Neuron (in vitro differentiated cells): ENCODE measurements around the gene SEMA3A.
"Not testable (repeated sequence)": the region's sequence is repeated elsewhere in the genome, so short reads cannot be mapped to it uniquely, and the experiment has no call there.

ENCODE experiments used
- H2AFZ ChIP-seq: one replicate; pipeline ENCODE4 v1.6.1; 2013; ENCODE audit warnings: low read depth, mild to moderate bottlenecking, inconsistent platforms, low read length, moderate library complexity
- H3K27me3 ChIP-seq: one replicate; pipeline ENCODE4 v1.6.1; 2013; ENCODE audit warnings: low read length; ENCODE audit not compliant: insufficient read depth
- H3K36me3 ChIP-seq: one replicate; pipeline ENCODE4 v1.6.1; 2013; ENCODE audit warnings: low read length; ENCODE audit not compliant: insufficient read depth
- H3K4me1 ChIP-seq: one replicate; pipeline ENCODE4 v1.6.1; 2013; ENCODE audit warnings: low read length; ENCODE audit not compliant: insufficient read depth
- H3K4me3 ChIP-seq: 2 replicates; pipeline ENCODE4 v1.5.1; 2013; ENCODE audit warnings: mild to moderate bottlenecking, low read length, moderate library complexity
- H3K9me3 ChIP-seq: one replicate; pipeline ENCODE4 v1.6.1; 2013; ENCODE audit warnings: low read length

Gene SEMA3A

DNA sequence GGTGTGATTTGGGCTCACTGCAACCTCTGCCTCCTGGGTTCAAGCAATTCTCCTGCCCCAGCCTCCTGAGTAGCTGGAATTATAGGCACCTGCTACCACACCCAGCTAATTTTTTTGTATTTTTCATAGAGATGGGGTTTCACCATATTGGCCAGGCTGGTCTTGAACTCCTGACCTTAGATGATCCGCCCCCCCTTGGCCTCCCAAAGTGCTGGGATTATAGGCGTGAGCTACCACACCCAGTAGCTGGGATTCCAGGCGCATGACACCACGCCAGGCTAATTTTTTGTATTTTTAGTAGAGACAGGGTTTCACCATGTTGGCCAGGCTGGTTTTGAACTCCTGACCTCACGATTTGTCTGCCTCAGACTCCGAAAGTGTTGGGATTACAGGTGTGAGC lies 20.2 kb upstream of the SEMA3A start:
- H2AFZ ChIP-seq, H3K36me3 ChIP-seq, H3K9me3 ChIP-seq, H3K27me3 ChIP-seq, H3K4me3 ChIP-seq: not testable (repeated sequence)
- peaks cover 13% of the 10 kb centered on the region for H3K4me1 ChIP-seq

DNA sequence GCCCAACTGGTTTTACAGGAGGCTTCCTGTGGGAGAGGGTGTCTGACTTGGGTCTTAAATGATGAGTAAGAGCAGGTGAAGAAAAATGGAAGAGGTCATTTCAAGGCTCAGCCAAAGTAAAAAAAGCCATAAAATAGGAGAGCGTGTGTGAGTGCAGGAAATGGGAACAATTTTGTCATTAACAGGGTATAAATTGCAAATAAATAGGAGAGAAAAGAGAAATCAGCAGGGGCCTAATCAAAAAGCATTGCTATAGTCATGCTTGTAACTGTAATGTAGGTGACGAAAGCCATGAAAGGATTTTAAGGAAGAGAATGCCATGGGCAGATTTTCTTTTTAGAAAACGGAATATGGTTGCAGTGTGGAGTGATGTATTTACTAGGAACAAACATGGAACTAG lies 15.7 kb upstream of the SEMA3A start:
- Histone ChIP-seq H3K36me3 (no peaks in the 10 kb centered on the region), H3K9me3 (no peaks in the 10 kb centered on the region), H3K27me3 (no peaks in the 10 kb centered on the region), H3K4me1 (peaks cover 14% of the 10 kb centered on the region), H3K4me3 (no peak overlapping the region), H2AFZ (no peak overlapping the region)

DNA sequence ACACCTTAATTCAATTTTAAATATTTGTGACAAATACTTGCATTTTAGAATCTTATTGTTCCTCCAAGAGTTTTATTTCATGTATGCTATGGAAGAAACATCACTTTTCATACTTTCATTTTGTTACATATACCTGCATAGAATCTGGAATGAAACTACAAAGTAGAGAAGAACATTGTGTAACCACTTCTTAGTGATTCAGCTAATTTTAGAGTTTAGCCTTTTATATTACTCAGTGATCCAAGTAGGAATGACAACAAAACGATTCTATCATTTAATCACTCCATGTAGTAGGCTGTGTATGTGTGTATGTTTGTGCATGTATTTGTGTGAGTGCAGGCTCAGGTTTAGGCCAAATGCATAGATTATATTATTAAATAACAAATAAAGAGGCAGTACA lies 14.4 kb upstream of the SEMA3A start:
- Histone ChIP-seq H3K27me3 (no peaks in the 10 kb centered on the region), H3K4me1 (peaks cover 14% of the 10 kb centered on the region), H3K4me3 (no peak overlapping the region), H3K9me3 (no peaks in the 10 kb centered on the region), H3K36me3 (no peaks in the 10 kb centered on the region), H2AFZ (no peak overlapping the region)

DNA sequence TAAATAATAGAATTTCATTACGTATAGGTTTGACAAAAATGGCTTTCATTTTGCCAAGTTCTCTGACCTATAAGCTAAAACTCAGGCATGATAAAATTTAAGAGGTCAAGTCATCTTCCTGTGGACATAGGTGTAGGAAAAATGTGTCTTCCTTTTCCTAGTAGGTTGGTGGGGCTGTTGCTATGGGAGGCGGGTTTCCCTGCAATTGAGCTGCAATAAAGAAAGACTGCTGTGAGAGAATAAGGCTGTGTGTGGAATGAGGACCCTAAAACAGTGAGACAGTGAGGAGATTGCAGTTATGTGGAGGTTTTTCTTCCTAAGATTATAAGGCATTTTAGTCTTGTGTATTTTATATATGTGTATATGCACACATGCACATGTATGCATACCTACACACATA lies 13.0 kb upstream of the SEMA3A start:
- Histone ChIP-seq H3K36me3 (no peaks in the 10 kb centered on the region), H3K9me3 (no peaks in the 10 kb centered on the region), H3K4me3 (no peak overlapping the region), H2AFZ (peak overlapping the region; percentile 68), H3K4me1 (peaks cover 14% of the 10 kb centered on the region), H3K27me3 (no peaks in the 10 kb centered on the region)

DNA sequence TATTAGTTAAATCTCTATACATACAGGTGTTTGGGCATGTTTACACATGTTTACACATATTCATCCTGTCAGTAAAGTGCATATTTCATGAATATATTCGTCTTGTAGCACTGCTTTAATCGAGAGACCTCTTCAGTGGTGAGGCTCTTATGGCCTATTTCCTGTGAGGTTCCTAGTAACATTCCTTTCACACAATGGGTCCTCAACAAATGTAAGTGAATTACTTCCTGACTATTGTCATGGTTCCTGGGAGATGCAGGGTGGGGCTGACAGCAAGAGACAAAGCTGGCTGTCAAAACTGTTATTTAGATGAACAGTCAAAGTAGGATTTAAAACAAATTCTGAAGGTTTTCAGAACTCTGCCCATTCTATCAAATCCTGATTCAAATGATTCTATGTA lies 12.4 kb upstream of the SEMA3A start:
- H3K27me3 ChIP-seq: no peaks in the 10 kb centered on the region
- H3K4me1 ChIP-seq: peaks cover 14% of the 10 kb centered on the region
- H3K9me3 ChIP-seq: no peaks in the 10 kb centered on the region

DNA sequence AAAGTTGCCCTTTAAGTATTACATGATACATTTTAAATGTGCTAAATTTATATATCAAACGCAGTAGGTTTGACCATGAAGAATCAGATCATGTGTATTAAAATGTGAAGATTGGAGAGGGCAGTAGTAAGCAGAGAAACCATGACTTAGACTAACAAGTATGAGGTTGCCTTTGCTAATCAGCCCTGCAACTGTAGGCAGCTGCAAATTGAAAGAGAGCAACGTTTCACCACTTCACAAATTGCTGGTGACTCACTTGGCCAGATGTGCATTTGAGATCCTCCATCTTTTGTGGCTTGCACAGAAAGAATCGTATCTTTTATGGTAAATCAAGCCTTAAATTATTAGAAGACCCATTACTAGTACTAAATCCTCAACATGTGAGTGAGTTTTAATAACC lies 10.1 kb upstream of the SEMA3A start:
- H3K27me3 ChIP-seq: no peaks in the 10 kb centered on the region
- no peaks in the 10 kb centered on the region for H3K9me3 ChIP-seq
- no peak overlapping the region for H2AFZ ChIP-seq
- peaks cover 38% of the 10 kb centered on the region for H3K4me1 ChIP-seq
- H3K4me3 ChIP-seq: no peak overlapping the region
- no peaks in the 10 kb centered on the region for H3K36me3 ChIP-seq

More for the DNA sequence above, 12.4 kb upstream of the SEMA3A start:
- Histone ChIP-seq H3K36me3 (no peaks in the 10 kb centered on the region), H3K4me3 (no peak overlapping the region), H2AFZ (peak overlapping the region; percentile 68)

DNA sequence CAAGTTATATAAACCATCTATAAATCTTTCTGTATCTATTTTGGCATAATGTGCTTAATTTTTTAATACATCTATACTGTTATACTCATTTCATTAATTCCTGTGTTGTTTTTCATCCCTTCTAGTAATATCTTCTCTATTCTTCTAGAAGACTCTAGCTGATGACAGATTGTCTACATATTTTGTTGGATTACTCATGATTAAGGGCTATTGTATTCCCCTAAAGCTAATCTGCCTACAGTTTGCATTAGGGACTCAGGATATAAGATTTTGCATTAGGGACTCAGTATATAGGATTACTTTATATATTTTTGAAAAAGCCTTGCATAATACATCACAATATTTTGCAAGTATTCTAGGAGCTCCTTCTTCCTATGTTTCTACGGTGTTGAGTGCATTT lies 8.3 kb upstream of the SEMA3A start:
- no peaks in the 10 kb centered on the region for H3K9me3 ChIP-seq
- H3K27me3 ChIP-seq: no peaks in the 10 kb centered on the region
- no peaks in the 10 kb centered on the region for H3K36me3 ChIP-seq
- H3K4me3 ChIP-seq: no peak overlapping the region
- H2AFZ ChIP-seq: no peak overlapping the region
- H3K4me1 ChIP-seq: peaks cover 43% of the 10 kb centered on the region

DNA sequence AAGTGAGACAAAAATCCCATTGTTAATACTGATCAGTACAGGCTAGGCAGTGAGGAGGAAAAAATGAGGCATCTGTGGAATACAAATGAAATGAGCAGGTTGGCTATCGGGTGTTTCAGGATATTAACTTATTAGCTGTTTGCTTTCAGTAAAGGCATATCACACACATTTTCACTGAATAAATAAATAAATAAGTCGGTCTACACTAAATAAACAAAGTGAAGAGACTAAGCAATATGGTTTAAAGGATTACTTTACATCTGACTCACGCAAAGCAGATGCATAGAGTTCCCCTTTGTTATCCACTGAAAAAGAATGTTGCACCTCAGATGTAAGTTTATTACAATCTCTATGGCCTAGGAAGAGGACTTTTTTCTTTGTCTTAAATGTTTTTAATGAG lies 6.3 kb upstream of the SEMA3A start:
- peak overlapping the region; percentile 97 for H2AFZ ChIP-seq
- no peaks in the 10 kb centered on the region for H3K36me3 ChIP-seq
- H3K4me1 ChIP-seq: peaks cover 38% of the 10 kb centered on the region
- H3K9me3 ChIP-seq: no peaks in the 10 kb centered on the region
- peak overlapping the region; percentile 41 for H3K4me3 ChIP-seq
- no peaks in the 10 kb centered on the region for H3K27me3 ChIP-seq

DNA sequence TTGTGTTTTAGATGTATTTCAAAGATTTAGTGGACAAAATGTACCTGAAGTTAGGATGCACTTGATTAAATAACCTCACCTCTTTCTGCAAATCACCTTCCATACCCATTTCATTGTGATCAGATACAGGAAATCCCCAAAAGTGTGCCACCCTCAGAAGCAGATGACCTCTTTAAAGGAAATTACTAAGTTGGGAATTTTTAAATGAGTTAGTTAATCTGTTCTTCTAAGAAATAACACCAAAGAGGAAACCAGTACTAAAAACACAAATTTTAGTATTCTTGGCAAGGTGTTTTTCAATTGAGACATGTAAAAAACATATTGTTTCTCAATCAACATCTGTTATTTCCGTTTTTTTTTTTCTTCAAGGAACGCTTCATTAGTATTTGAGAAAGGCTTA lies 4.6 kb upstream of the SEMA3A start:
- Histone ChIP-seq H3K27me3 (no peaks in the 10 kb centered on the region), H3K4me3 (no peak overlapping the region), H3K9me3 (no peaks in the 10 kb centered on the region), H3K4me1 (peaks cover 38% of the 10 kb centered on the region), H2AFZ (no peak overlapping the region), H3K36me3 (no peaks in the 10 kb centered on the region)

DNA sequence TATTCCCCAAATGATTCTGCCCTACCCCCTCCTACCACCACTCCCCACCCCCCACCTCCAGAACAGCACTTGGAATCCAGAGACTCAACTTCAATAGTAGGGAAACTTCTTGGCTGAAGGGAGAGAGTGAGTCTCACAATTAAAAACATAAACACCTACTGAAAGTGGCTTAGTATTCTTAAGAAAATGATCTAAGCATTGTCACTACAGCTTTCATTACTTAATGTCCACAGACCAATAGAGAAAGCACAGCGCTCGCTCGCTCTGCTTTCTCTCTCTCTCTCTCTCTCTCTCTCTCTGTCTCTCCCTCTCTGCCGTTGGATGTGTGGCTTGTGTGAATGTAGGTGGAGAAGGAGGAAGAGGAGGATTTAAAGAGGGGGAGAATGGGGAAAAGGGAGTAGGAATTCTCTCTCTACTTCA lies 1.5 kb upstream of the SEMA3A start:
- Histone ChIP-seq H3K4me1 (peaks cover 36% of the 10 kb centered on the region), H3K27me3 (no peaks in the 10 kb centered on the region), H3K36me3 (no peaks in the 10 kb centered on the region), H3K4me3 (peak overlapping the region; percentile 99), H3K9me3 (no peaks in the 10 kb centered on the region), H2AFZ (peak overlapping the region; percentile 92)

DNA sequence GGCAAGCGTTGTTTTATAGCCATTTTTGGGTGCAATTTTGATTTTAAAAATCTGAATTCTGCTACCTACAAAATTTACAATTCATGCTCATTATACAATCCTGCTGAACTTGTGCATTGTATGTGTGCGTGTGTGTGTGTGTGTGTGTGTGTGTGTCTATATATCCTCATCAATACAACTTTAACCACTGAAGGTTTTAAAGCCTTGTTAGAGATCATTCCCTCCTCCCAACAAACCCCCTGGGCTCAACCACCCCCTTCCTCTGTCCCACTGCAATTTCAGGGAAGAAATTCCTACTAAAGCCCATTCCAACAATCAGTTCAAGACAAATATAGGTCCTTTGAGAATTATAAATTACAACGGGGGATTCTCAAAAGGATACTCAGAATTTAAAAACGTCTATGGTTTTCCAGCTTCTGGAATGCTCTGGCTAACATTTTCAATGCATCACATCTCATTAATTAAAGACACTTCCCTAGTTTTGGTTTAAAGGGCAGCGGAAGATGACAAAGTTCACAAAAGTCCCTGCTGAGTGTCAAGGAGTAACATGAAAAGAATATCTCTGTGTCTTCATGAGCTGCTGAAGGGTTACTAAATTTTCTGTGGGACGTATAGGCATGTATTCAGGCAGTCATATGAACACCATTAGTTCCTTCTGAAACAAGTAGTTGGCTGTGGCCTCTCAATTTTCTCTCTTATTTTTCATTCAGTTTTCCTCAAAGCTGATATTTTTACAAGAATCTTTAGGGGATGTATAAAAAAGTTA lies 889 bp upstream of the SEMA3A start:
- peak overlapping the region; percentile 99 for H3K4me3 ChIP-seq
- no peaks in the 10 kb centered on the region for H3K36me3 ChIP-seq
- H3K27me3 ChIP-seq: no peaks in the 10 kb centered on the region
- H3K4me1 ChIP-seq: peaks cover 30% of the 10 kb centered on the region
- no peaks in the 10 kb centered on the region for H3K9me3 ChIP-seq
- H2AFZ ChIP-seq: peak overlapping the region; percentile 92

DNA sequence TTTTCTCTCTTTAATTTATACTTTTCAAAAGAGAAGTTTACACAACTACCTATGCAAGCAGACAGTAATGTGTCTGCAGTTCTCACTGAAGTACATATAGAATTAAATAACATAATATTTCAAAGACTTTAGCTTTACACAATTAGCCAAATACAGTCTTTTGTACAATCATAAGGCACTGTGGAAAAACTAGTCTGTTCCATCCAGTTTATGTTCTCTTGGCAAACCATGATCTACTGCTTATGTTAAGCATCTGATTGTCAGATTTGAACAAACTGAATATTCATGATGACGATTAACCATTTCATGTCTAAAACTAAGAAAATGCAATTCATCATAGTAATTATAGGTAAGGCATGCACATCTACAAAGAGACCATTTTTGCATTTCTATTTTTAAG lies 842 bp downstream of the SEMA3A start:
- Histone ChIP-seq H3K4me3 (peak overlapping the region; percentile 99), H2AFZ (no peak overlapping the region), H3K27me3 (no peaks in the 10 kb centered on the region)

DNA sequence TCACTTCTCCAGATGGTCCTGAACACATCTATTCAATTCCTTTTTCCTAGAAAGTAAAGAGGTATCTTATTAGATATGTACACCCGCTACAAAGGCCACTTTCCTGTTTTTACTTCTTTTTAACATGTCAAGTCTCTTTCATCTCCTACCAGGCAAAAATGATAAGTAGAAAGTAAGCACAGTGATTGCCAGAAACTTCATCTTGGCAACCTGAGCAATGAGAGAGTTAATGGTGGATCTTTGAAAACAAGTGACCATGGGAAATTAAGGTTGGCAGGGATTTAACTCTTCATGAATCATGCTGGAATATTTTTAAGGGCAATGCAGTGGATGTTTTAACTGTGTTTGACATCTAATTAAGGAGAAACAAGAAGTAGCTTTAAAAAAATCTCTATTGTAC lies 2.7 kb downstream of the SEMA3A start:
- Histone ChIP-seq H3K27me3 (no peaks in the 10 kb centered on the region), H3K4me3 (peak overlapping the region; percentile 99), H3K36me3 (no peaks in the 10 kb centered on the region), H3K9me3 (no peaks in the 10 kb centered on the region), H3K4me1 (peaks cover 33% of the 10 kb centered on the region), H2AFZ (peak overlapping the region; percentile 70)

More for the DNA sequence above, 842 bp downstream of the SEMA3A start:
- Histone ChIP-seq H3K36me3 (no peaks in the 10 kb centered on the region), H3K4me1 (peaks cover 22% of the 10 kb centered on the region), H3K9me3 (no peaks in the 10 kb centered on the region)

DNA sequence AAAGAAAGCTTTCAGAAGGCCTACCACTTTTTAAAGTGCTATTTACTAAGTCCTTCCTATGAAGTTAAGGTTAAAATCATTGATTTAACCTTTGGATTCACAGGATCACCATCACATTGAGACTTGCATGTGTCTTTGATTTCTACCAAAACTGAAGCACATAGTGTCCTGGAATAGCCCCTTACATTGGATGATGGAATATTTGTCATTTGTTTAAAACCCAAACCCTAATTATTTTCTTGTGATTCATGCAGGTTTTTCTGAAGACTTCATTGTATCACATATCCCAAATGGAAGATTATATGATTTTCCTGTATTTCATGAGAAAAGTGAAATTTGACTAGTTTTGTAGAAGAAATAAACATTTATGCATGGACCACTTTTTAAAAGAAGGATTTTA lies 3.3 kb downstream of the SEMA3A start:
- no peaks in the 10 kb centered on the region for H3K36me3 ChIP-seq
- peaks cover 30% of the 10 kb centered on the region for H3K4me1 ChIP-seq
- H3K9me3 ChIP-seq: no peaks in the 10 kb centered on the region
- peak overlapping the region; percentile 99 for H3K4me3 ChIP-seq
- no peak overlapping the region for H2AFZ ChIP-seq
- H3K27me3 ChIP-seq: no peaks in the 10 kb centered on the region
